ENCODE data around the gene IL22RA1. TPM values are rescaled to one million over a fixed set of nuclear protein-coding genes. Genes with fewer than 3 reads are reported as not detected.

The IL22RA1 gene
- total RNA-seq, 4 donors from 2014 or later, result 0.23 TPM; not detected in 3

- Histone ChIP-seq H3K36me3 (peaks cover 0 to 31% (median 0%) of the 10 kb centered on the region in 4 donors), H3K4me1 (peaks cover 9 to 18% (median 13%) of the 10 kb centered on the region in 4 donors), H3K27me3 (no peaks in the 10 kb centered on the region), H3K9me3 (no peaks in the 10 kb centered on the region), H3K4me3 (no peak overlapping the region), H3K27ac (replicated peaks in 1 of 4) (no peak overlapping the region)
- 82% methylated on average over 5 of the region's 5 CpGs for WGBS
- intact Hi-C loops (cut with DNase I), result no loop called here
- no peak for TF ChIP-seq POLR2AphosphoS5 (IDR thresholded peaks at IDR 0.05)
- TF ChIP-seq POLR2A (IDR thresholded peaks at IDR 0.05; ENCODE audit: low read depth), result no peak
- TF ChIP-seq EP300 (IDR thresholded peaks at IDR 0.05), result no peak
- no peak for TF ChIP-seq CTCF (IDR thresholded peaks at IDR 0.05)
- DNase-seq (ENCODE audit: extremely low spot score), result no peak
These were observed 68.7 kb downstream of the IL22RA1 start for GRCh38 chr1:24074196-24074595.

- intact Hi-C loops (cut with DNase I), result loop anchor here (2.0 kb wide), 1 partner anchor 37 kb away; no protein-coding TSS in a partner anchor
- 94% methylated on average over 6 of the region's 7 CpGs for WGBS
- TF ChIP-seq POLR2AphosphoS5 (IDR thresholded peaks at IDR 0.05) (no peak), EP300 (IDR thresholded peaks at IDR 0.05) (no peak), CTCF (IDR thresholded peaks at IDR 0.05) (no peak), POLR2A (IDR thresholded peaks at IDR 0.05; ENCODE audit: low read depth) (no peak)
- peaks cover 9 to 11% (median 9%) of the 10 kb centered on the region in 4 donors for H3K4me1 ChIP-seq
- no peaks in the 10 kb centered on the region for H3K9me3 ChIP-seq
- no peak overlapping the region for H3K27ac ChIP-seq (replicated peaks in 1 of 4)
- DNase-seq (ENCODE audit: extremely low spot score), result no peak
- peaks cover 0 to 28% (median 0%) of the 10 kb centered on the region in 4 donors for H3K36me3 ChIP-seq
- H3K4me3 ChIP-seq, result no peak overlapping the region
- peaks cover 0 to under 1% (median 0%) of the 10 kb centered on the region in 4 donors for H3K27me3 ChIP-seq
These were observed 71.0 kb downstream of the IL22RA1 start for GRCh38 chr1:24071941-24072340.

- H3K9me3 ChIP-seq, result no peaks in the 10 kb centered on the region
- peaks cover 9 to 11% (median 9%) of the 10 kb centered on the region in 4 donors for H3K4me1 ChIP-seq
- 28% methylated on average over 14 of the region's 15 CpGs for WGBS
- H3K36me3 ChIP-seq, result peaks cover 0 to 28% (median 0%) of the 10 kb centered on the region in 4 donors
- H3K27me3 ChIP-seq, result peaks cover 0 to 4% (median 0%) of the 10 kb centered on the region in 4 donors
- no peak for TF ChIP-seq POLR2A (IDR thresholded peaks at IDR 0.05; ENCODE audit: low read depth)
- TF ChIP-seq POLR2AphosphoS5 (IDR thresholded peaks at IDR 0.05), result peak; percentile 19 to 63
- peak; percentile 88 to 91 (median 91) for TF ChIP-seq CTCF (IDR thresholded peaks at IDR 0.05)
- intact Hi-C loops (cut with DNase I), result loop anchor here (2.0 kb wide), 1 partner anchor 38 kb away; no protein-coding TSS in a partner anchor
- H3K27ac ChIP-seq (replicated peaks in 1 of 4), result no peak overlapping the region
- peak; percentile 94 for DNase-seq (ENCODE audit: extremely low spot score)
- no peak overlapping the region for H3K4me3 ChIP-seq
These were observed 72.0 kb downstream of the IL22RA1 start for GRCh38 chr1:24070821-24071393.

- no peaks in the 10 kb centered on the region for H3K9me3 ChIP-seq
- intact Hi-C loops (cut with DNase I), result loop anchor here (2.0 kb wide), 1 partner anchor 39 kb away; no protein-coding TSS in a partner anchor
- H3K27ac ChIP-seq (replicated peaks in 1 of 4), result no peak overlapping the region
- peaks cover 0 to 28% (median 0%) of the 10 kb centered on the region in 4 donors for H3K36me3 ChIP-seq
- H3K4me1 ChIP-seq, result peaks cover 9 to 11% (median 9%) of the 10 kb centered on the region in 4 donors
- 78% methylated on average over 7 of the region's 7 CpGs for WGBS
- TF ChIP-seq POLR2AphosphoS5 (IDR thresholded peaks at IDR 0.05), result no peak
- no peak for TF ChIP-seq EP300 (IDR thresholded peaks at IDR 0.05)
- TF ChIP-seq CTCF (IDR thresholded peaks at IDR 0.05), result no peak
- TF ChIP-seq POLR2A (IDR thresholded peaks at IDR 0.05; ENCODE audit: low read depth), result no peak
- no peak overlapping the region for H3K4me3 ChIP-seq
- no peak for DNase-seq (ENCODE audit: extremely low spot score)
- H3K27me3 ChIP-seq, result peaks cover 0 to 4% (median 0%) of the 10 kb centered on the region in 4 donors
These were observed 73.1 kb downstream of the IL22RA1 start for GRCh38 chr1:24069817-24070216.

Other genes with a start within 250 kb of the IL22RA1 start
- gene CNR2, start 229.8 kb downstream of the IL22RA1 start, total RNA-seq, result under 1 TPM in 1 of 4 donors, not detected in 3; 0.17 TPM
- 100 to 1,000 TPM in 3 of 4 donors, 10 to 100 TPM in 1; 93.3 to 156 (median 138) TPM for gene PNRC2, start 183.3 kb downstream of the IL22RA1 start, total RNA-seq
- 10 to 100 TPM; 53.6 to 89.7 (median 56.6) TPM for gene SRSF10, start 162.8 kb downstream of the IL22RA1 start, total RNA-seq
- 1 to 10 TPM in 2 of 4 donors, under 1 TPM in 2; 0.17 to 2.5 (median 1.4) TPM for gene MYOM3, start 31.0 kb downstream of the IL22RA1 start, total RNA-seq
- gene IFNLR1, start 44.1 kb upstream of the IL22RA1 start, total RNA-seq, result 1 to 10 TPM in 2 of 4 donors, under 1 TPM in 2; 0.50 to 2.0 (median 1.2) TPM
- gene GRHL3, start 176.2 kb upstream of the IL22RA1 start, total RNA-seq, result not detected

Data from esophagus muscularis mucosa (tissue), 4 donors.